Activated CD8-positive, alpha-beta memory T cell treated with anti-CD3 and anti-CD28 coated beads, Interleukin-2, amount 50 U/mL, for 24 hours (primary cell): ENCODE data around the gene SLC39A1.
"Not testable (repeated sequence)": the region's sequence is repeated elsewhere in the genome, so short reads cannot be mapped to it uniquely, and the experiment has no call there.

Experiments used
- DNase-seq: peaks from one replicate; pipeline ENCODE4 v3.0.0-alpha.2; 2020; ENCODE audit errors: extremely low read depth

SLC39A1 gene, protein sequence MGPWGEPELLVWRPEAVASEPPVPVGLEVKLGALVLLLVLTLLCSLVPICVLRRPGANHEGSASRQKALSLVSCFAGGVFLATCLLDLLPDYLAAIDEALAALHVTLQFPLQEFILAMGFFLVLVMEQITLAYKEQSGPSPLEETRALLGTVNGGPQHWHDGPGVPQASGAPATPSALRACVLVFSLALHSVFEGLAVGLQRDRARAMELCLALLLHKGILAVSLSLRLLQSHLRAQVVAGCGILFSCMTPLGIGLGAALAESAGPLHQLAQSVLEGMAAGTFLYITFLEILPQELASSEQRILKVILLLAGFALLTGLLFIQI

DNA sequence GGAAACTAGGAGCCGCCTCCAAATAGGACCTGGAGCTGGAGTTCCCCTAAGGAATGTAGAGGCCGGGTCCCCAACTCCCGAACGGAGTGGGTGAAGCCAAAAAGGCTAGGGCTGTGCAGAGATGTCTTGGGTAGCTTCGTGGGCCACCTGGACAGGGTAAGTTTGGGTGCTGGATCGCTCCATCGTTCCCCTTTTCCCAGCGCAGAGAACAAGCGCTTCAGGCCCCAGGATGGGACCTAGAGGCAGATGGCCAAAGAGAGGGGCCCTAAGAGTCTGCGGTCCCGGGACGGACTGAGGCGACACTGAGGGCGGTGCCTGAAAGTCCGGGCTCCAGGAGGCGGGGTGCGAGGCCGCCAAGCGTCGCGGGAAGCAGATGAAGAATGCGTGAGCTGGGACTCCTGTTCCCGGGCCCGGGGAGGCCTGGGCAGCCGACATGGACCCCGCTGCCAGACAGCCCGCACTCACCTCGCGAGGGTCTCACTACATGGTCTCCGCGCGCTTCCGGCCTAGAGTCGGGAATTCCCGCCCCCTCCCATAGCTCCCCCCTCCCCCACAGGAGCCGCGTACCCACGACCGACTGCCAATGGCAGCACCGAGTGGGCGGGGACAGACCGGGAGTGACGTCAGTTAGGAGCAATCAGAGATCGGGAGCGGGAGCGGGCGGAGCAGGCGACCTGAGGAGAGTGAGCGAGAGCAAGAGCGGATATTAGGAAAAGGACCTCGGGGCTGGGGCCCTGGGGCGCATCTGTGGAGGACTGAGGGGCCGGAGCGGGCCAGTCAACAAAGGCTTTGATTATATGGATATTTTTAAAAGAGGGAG, at the start of gene SLC39A1:
Gene SLC39A1 (minus strand): TSS at position 508 of the 820 bp plus-strand sequence. CDS start 822 bp downstream, outside the sequence.
- DNase-seq = peak; percentile 93

DNA sequence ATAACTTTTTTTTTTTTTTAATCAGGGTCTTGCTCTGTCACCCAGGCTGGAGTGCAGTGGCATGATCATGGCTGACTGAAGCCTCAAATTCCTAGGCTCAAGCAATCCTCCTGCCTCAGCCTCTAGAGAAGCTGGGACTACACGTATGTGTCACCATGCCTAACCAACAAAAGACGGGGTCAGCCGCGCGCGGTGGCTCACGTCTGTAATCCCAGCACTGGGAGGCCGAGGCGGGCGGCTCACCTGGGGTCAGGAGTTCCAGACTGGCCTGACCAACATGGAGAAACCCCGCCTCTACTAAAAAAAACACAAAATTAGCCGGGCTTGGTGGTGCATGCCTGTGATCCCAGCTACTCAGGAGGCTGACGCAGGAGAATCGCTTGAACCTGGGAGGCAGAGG, 49.2 kb upstream of the SLC39A1 start:
- not testable (repeated sequence) for DNase-seq

DNA sequence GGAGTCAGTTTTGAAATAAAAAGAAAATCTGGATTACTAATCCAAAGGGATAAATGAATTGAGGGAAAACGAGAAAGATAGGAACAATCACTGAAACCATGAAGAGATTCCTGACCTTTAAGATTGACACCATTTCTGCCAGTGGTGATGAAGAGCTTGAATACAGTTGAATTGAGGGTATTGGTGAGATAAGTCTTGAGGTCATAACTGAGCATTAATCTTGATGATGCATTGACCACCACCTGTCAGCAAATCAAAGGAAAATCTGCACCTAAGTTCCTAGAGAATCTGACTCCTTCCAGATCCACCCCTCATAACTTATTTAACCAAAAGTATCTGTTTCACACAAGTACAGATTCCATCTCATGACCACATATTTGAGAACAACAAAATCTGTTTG, 48.8 kb upstream of the SLC39A1 start:
- no peak for DNase-seq

DNA sequence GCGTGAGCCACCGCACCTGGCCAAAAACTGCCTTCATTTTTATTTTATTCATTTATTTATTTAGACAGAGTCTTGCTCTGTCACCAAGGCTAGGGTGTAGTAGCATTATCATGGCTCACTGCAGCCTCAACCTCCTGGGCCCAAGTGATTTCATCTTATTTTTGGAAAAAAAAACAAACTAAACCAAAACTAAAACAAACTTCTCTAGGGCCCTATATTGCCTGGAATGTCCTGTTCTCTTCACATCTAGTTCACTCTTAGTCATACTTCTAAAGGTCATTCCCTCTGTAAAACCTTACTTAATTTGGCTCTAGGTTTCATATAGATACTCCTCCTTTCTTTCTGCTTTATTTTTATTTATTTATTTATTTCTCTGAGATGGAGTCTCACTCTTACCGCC, 42.8 kb upstream of the SLC39A1 start:
- DNase-seq = no peak

DNA sequence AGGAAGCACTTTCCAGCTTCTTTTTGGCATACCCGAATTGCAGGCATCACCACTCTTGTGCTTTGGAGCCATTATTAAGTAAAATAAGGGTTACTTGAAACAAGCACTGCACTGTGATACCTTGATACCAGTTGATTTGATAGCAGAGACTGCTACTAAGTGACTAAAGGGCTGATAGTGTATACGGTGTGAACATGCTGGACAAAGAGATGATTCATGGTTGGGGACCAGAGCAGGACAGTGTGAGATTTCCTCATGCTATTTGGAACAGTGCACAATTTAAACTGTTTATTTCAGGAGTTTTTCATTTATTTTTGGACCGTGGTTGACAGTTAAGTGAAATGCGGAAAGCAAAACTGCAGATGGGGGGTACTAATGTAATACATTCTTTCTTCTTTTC, 37.1 kb upstream of the SLC39A1 start:
- no peak for DNase-seq

DNA sequence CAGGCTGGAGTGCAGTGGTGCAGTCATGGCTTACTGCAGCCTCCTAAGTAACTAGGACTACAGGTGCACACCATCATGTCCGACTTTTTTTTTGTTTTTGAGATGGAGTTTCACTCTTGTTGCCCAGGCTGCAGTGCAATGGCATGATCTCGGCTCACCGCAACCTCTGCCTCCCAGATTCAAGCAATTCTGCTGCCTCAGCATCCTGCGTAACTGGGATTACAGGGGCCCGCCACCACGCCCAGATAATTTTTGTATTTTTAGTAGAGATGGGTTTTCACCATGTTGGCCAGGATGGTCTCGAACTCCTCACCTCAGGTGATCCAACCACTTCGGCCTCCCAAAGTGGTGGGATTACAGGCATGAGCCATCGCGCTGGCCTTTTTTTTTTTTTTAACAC, 33.5 kb upstream of the SLC39A1 start:
- DNase-seq = not testable (repeated sequence)

DNA sequence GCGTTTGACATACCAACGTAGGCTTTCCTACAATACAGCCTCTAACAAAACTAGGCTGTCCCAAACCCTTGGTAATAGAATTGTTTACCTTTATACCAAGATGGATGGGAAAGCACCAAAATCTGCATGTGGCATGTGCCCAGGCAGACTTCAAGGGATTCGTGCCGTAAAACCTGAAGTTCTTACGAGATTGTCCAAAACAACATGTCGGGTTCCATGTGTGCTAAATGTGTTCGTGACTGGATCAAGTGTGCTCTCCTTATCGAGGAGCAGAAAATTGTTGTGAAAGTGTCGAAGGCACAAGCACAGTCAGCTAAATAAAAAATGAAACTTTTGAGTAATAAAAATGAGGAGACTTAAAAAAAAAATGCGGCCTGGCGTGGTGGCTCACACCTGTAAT, 32.3 kb upstream of the SLC39A1 start:
- DNase-seq = no peak

DNA sequence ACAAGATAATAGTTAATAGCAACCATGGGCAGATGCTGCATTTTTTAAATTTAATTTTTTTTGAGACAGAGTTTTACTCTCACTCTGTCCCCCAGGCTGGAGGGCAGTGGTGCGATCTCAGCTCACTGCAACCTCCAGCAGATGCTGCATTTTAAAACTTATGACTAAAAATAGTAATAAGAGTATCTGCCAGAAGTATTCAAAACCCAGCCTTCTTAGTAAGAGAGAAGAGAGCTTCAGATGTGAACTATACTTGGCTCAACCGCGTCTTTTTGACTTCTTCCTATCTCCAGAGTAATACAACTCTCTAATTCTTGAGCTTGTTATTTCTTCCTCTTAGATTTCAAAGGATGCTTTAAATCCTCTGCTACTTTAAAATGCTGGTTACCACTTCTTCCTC, 31.9 kb upstream of the SLC39A1 start:
- DNase-seq = no peak

DNA sequence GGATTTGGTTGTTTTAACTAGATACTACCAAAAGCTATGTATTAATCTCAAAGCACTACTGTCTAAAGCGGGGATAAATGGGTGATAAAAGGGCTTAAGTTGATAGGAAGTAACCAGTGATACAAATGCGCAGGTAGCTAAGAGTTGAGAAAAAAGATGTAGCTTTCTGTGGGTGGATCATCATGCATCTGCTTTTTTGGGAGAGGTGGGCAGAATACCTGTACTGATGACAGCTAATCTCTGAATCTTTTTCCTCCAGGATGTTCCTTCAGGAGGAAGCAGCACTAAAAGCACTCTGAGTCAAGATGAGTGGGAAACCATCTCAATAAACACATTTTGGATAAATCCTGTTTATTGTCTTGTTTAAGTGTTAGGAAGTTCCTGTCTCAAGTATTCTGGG, 28.5 kb upstream of the SLC39A1 start:
- DNase-seq = no peak

DNA sequence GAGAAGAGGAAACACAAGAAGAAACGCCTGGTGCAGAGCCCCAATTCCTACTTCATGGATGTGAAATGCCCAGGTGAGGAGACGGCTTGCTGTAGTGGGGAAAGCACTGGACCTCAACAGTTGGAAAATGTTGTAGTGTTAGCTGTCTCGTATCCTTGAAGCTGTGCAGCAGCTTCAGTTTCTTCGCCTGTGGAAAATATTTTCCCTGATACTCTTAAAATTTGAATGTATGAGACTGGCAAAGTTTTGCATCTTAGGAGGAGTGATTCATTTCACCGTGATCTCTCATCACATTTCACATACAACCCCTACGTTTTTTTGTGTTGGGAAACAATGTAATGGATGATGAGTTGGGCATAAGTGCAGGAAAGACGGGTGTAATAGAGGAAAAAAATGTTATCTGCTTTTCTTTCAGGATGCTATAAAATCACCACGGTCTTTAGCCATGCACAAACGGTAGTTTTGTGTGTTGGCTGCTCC, 27.9 kb upstream of the SLC39A1 start:
- no peak for DNase-seq

DNA sequence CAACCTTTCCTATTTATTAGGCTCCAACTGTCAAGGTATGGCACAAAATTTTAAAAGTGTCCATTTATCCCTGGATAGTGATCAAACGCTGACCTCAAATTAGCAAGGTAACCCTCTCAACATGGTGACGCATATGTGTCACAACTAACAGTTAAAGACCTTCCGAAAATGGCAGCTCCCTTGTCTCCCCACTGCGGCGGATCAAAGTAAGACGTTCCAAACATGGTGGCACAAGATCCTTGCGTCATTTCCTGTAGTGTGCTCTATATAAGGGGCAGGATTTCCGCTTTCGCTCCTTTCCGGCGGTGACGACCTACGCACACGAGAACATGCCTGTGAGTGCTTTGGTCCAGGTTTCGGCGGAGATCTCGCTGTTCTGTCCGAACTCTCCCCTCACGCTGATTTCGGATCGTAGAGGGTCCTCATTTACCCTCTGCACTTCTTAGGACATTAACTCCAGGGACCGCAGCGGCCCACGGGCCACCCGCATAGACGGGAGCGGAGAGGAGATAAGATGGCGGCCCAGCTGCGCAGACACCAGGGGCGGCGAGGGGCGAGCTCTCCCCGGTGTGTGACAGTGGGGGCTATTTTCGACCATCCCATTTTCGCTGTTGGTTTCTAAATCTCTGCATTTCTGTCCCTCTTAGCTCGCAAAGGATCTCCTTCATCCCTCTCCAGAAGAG, 27.3 kb upstream of the SLC39A1 start, which contains the start of gene RPS27:
Gene RPS27 (plus strand): TSS at position 295 of the 683 bp plus-strand sequence. CDS start 35 bp downstream, at position 330.
- DNase-seq = peak; percentile 66

DNA sequence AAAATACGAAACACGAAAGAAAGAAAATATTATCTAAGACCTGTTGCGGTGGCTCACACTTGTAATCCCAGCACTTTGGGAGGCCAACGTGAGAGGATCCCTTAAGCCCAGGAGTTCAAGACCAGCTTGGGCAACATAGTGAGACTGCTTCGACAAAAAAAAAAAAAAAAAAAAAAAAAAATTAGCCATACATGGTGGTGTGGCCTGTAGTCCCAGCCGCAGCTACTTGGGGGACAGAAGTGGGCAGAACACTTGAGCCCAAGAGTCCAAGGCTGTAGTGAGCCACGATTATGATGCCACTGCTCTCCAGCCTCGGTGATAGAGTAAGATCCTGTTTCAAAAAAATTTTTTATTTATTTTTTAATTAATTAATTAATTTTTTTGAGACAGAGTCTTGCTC, 24.3 kb upstream of the SLC39A1 start:
- no peak for DNase-seq

DNA sequence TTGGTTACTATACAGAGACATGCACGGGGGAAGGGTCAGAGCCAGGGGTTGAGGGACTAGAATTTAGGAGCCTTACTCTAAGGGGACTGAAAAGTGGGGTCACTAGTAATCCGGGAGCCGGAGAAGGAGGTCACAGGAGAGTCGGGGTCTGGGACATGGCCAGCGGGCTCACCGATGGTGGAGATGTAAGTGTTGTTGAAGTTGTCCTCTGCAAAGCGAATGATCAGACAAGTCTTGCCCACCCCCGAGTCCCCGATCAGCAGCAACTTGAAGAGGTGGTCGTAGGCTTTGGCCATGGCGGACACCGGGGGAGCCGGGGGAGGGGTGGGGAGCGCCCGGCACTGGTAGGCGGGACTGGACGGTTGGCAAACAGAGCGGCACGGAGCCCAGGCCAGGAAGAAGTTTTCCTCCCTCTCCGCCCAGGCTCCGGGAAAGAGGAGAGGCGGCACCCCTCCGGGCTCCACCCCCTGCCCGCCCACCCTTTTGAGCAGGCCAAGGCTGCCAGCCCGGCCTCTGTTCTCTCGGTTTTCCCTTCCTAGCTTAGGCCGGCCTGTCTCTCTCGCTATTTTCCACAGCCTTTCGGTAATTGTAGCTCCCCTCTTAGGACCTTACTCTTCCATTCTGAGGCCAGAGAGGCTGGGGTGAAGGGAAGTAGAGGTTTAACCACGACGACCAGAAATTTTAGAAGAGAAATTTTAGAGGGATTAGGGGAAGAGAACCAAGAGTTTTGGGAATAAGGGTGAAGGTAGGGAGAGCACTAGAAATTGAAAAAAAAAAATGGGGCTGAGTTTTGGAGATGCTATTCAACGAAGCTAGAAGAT, 22.8 kb upstream of the SLC39A1 start, which contains the start of gene RAB13:
Gene RAB13 (minus strand): TSS at position 399 of the 821 bp plus-strand sequence. CDS start 103 bp downstream, at position 296.
- DNase-seq = no peak

DNA sequence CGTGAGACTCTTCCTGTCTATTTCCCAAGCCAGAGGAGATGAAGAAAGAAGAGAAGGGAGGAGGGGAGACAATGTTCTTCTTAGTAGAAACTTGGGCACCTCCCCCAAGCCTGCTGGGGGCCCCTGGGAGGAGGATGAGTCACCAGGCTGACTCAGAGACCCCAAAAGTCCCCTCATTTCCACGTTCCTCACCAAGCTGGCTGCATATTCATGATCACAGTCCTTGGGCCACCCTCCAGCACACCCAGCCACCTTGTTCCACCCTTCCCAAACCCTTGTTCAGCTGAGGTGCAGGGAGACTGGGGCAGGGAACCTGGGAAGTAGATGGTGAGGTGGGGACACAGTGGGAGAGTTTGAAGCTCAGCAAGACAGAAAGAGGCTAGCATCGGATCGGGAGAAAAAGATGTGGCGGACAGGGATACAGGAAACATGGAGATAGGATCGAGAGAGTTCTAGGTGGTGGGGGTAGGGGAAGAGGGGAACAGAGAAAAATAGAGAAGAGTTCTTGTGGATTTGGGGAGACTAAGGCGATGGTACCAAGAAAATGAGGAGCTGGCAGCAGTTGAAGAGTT, 22.1 kb upstream of the SLC39A1 start:
- DNase-seq = no peak

DNA sequence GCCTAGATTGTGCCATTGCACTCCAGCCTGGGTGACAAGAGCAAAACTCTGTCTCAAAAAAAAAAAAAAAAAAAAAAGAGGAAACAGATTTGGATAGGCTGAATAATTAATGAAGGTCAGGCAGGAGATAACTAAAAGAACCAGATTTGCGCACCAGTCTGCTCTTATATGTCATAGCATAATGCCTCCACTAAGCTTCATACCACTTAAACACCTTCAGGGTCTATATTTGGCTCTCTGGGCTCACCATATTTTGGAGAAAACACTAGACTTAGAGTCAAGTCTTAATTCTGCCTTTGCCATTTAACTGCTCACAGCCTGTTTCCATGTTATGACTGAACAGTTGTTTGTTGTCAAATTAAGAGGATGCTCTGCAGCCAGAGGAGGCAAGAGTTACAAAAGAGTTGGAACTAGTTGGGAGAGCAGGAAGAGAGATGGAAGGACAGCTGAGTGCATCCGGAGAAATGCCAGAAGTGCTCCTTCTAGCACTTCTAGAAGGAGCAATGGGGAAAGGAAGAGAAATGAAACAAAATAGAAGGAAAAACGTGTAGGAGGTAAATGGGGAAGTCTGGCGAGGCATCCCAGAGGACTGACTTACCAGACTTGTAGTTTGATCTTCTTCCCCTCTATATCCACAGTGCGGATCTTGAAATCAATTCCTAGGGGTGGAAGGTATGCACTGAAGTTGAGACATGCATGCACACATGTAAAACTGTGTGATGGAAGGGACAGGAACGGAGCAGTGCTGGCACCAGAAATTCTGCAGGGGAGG, 21.0 kb upstream of the SLC39A1 start:
- no peak for DNase-seq

DNA sequence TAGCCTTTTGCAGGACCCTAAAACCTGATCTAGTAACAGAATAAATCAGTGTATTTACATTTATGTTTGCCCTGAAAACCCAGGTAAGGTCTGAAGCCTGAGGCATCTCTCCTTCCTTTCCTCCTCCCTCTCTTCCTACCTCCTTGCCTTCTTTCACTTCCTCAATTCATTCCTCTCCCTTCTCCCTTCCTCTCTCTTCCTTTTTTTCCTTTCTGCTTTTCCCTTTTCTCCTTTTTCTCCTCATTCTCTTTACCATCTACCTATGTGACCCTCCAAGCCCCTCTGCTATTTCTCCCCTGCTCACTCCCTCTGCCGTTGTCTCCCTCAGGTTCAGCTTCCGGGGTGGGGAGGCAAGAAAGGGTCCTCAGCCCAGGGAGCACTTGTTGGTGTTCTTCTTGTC, 18.4 kb upstream of the SLC39A1 start:
- not testable (repeated sequence) for DNase-seq

DNA sequence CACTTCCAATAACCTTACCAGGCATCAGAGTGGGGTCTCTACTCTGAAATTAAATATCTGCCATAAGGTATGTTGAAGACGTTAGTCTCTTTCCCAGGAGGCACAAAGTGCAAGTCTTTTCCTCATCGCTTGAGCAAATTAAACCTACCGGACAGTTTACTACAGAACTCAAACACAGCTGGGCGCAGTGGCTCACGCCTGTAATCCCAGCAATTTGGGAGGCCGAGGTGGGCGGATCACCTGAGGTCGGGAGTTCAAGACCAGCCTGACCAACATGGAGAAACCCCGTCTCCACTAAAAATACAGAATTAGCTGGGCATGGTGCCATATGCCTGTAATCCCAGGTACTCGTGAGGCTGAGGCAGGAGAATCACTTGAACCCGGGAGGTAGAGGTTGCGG, 15.8 kb upstream of the SLC39A1 start:
- not testable (repeated sequence) for DNase-seq

DNA sequence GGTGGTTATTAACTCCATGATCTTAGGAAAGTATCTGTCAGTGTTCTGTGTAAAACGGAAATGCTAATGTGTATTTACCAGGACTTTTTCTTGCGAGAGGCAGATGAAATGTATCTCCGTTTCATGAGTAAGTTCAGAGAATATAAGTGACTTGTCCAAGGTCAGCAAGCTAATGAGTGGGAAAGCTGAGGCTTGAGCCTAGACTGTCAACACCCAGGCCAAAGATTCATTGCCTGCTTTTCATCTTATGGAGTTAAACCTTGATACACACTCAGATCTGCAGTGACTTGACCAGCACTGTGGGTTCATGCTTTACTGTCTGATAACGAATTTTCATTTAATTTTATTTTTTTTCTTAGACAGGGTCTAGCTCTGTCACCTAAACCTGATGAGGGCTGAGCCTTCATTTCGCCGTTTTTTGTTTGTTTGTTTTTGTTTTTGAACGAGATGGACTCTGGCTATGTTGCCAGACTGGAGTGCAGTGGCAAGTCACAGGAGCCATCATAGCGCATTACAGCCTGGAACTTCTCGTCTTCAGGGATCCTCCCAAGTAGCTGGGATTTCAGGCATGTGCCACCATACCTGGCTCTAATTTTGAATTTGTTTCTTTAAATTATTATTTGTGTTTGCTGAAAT, 15.1 kb upstream of the SLC39A1 start:
- DNase-seq = no peak
